Activated CD8-positive, alpha-beta T cell treated with anti-CD3 and anti-CD28 coated beads, Interleukin-2, amount 10 ng/mL, durations not matched to agents 7 days and 5 days (primary cell): ENCODE data around the gene MINDY4. TPM values are rescaled to one million over a fixed set of nuclear protein-coding genes. Genes with fewer than 3 reads are reported as not detected.

Experiments
- ATAC-seq: fragments of 150-1000 bp; cut with Tn5 transposase; one replicate; pipeline ENCODE4 v1.10.0; 2021; ENCODE audit warnings: moderate library complexity
- CTCF ChIA-PET: fragments of 350-600 bp; sonication (Branson Sonifier 250); formaldehyde crosslinking; loops from one replicate; lab custom pipeline; 2021; ENCODE audit warnings: antibody characterized with exemption; lab: Charles Lee
- POLR2A ChIA-PET: fragments of 350-600 bp; sonication (Branson Sonifier 250); formaldehyde crosslinking; loops from one replicate; lab custom pipeline; 2021; ENCODE audit warnings: antibody characterized with exemption; lab: Charles Lee
- DNase-seq: peaks from one replicate; pipeline ENCODE4 v3.0.0-alpha.2; 2020
- H3K27ac Mint-ChIP-seq: one replicate; pipeline ENCODE4 v1.8.0; 2021; ENCODE audit warnings: mild to moderate bottlenecking, mixed read lengths
- H3K27me3 Mint-ChIP-seq: one replicate; pipeline ENCODE4 v1.8.0; 2021; ENCODE audit warnings: low read depth, mixed read lengths
- H3K36me3 Mint-ChIP-seq: one replicate; pipeline ENCODE4 v1.8.0; 2021; ENCODE audit warnings: low read depth, mixed read lengths
- H3K4me1 Mint-ChIP-seq: one replicate; pipeline ENCODE4 v1.8.0; 2021; ENCODE audit warnings: low read depth, mixed read lengths
- H3K4me3 Mint-ChIP-seq: one replicate; pipeline ENCODE4 v1.8.0; 2021; ENCODE audit warnings: mild to moderate bottlenecking, mixed read lengths
- H3K9me3 Mint-ChIP-seq: one replicate; pipeline ENCODE4 v1.8.0; 2022; ENCODE audit warnings: mixed read lengths; ENCODE audit not compliant: insufficient read depth
- total RNA-seq, 2 experiments: library from RNA; stranded (reverse); gene quantifications; one replicate each; pipeline ENCODE4 v1.2.3, GENCODE V29; 2021

Gene MINDY4
- total RNA-seq, 2 experiments from 2014 or later: 1.3 to 1.5 TPM

- Mint-ChIP-seq H3K9me3 (no peaks in the 10 kb centered on the region), H3K4me3 (no peak overlapping the region), H3K4me1 (no peaks in the 10 kb centered on the region), H3K36me3 (no peaks in the 10 kb centered on the region), H3K27ac (no peak overlapping the region), H3K27me3 (no peaks in the 10 kb centered on the region)
- ChIA-PET CTCF (no interaction called here), POLR2A (interaction anchor here (1.1 kb wide), 1 partner anchor 73 kb away, joined by 3 read pairs; no protein-coding TSS in a partner anchor)
- ATAC-seq: no peak
- DNase-seq: no peak
These were observed 94.6 kb downstream of the MINDY4 start for GRCh38 chr7:30865821-30866220.

DNA sequence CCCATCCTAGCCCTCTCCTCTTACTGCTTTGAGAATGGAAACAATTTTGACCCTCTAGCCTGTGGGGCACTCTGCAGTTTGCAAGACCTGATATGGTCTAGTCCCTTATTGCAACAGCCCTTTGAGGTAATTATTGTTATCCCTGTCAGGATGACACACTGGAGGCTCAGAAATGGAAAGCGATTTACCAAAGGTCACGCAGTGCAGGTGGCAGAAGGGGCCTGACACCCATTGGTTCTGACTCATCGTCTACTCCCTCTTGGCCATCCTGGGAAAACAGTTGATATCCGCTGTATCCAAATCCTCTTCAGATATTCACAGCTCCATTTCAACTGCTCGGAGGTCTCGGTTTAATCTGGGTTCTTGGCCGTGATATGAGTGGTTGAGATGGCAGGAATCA lies 95.7 kb downstream of the MINDY4 start:
- ATAC-seq: no peak
- POLR2A ChIA-PET: interaction anchor here (0.6 kb wide), 1 partner anchor 240 kb away, joined by 4 read pairs; no protein-coding TSS in a partner anchor
- Mint-ChIP-seq H3K27me3 (no peaks in the 10 kb centered on the region), H3K4me1 (no peaks in the 10 kb centered on the region), H3K27ac (no peak overlapping the region), H3K4me3 (no peak overlapping the region), H3K9me3 (no peaks in the 10 kb centered on the region), H3K36me3 (no peaks in the 10 kb centered on the region)
- CTCF ChIA-PET: no interaction called here
- DNase-seq: no peak

DNA sequence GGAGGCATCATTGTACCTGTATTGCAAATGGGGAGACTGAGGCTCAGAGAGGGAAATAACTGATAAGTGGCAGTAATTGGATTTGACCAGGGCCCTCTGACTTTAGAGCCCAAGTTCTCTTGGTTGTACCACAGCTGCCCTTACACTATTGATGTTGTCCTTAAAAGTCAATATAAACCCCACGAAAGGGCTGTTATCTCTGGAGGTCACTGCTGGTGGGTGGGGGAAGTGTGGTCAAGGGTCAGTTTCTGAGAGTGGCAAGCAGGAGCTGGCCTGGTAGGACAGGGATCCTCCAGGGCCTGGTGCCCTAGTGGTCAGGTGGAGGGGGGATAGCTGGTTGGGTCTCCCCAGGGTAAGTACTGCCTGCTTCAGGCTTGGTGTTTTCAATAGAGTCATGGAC lies 96.3 kb downstream of the MINDY4 start:
- H3K4me3 Mint-ChIP-seq: no peak overlapping the region
- CTCF ChIA-PET: no interaction called here
- POLR2A ChIA-PET: interaction anchor here (0.6 kb wide), 1 partner anchor 240 kb away, joined by 4 read pairs; no protein-coding TSS in a partner anchor
- H3K36me3 Mint-ChIP-seq: no peaks in the 10 kb centered on the region
- no peaks in the 10 kb centered on the region for H3K4me1 Mint-ChIP-seq
- H3K9me3 Mint-ChIP-seq: no peaks in the 10 kb centered on the region
- no peaks in the 10 kb centered on the region for H3K27me3 Mint-ChIP-seq
- DNase-seq (no peak), ATAC-seq (no peak)
- no peak overlapping the region for H3K27ac Mint-ChIP-seq

- ChIA-PET POLR2A (no interaction called here), CTCF (no interaction called here)
- DNase-seq (no peak), ATAC-seq (no peak)
- no peaks in the 10 kb centered on the region for H3K9me3 Mint-ChIP-seq
- H3K27ac Mint-ChIP-seq: no peak overlapping the region
- no peaks in the 10 kb centered on the region for H3K36me3 Mint-ChIP-seq
- no peak overlapping the region for H3K4me3 Mint-ChIP-seq
- peaks cover 2% of the 10 kb centered on the region for H3K4me1 Mint-ChIP-seq
- no peaks in the 10 kb centered on the region for H3K27me3 Mint-ChIP-seq
These were observed 98.8 kb downstream of the MINDY4 start for GRCh38 chr7:30869794-30870611.

GRCh38 chr7:30870821-30871518 lies 99.8 kb downstream of the MINDY4 start:
- ChIA-PET CTCF (no interaction called here), POLR2A (no interaction called here)
- no peaks in the 10 kb centered on the region for H3K27me3 Mint-ChIP-seq
- no peaks in the 10 kb centered on the region for H3K36me3 Mint-ChIP-seq
- no peaks in the 10 kb centered on the region for H3K9me3 Mint-ChIP-seq
- H3K4me3 Mint-ChIP-seq: no peak overlapping the region
- DNase-seq (no peak), ATAC-seq (no peak)
- peaks cover 12% of the 10 kb centered on the region for H3K4me1 Mint-ChIP-seq
- H3K27ac Mint-ChIP-seq: no peak overlapping the region

DNA sequence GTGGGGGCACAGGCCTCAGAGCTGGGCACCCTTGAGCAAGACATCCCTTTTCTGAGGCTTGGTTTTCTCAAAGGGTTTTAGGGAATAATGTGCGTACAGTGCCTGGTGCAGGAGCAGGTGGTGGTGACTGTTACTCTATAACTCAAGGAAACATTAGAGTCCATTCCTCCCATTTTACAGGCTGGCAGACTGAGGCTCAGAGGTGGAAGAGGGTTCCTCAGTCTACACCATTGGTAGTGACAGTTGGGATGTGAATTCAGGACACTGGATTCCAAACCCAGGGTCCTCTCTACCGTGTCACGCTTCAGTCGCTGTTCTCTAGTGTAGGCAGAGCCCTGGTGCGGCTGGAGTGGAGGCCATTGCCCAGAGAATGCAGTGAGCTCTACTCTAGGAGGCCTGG lies 100.4 kb downstream of the MINDY4 start:
- ATAC-seq (no peak), DNase-seq (no peak)
- no peaks in the 10 kb centered on the region for H3K9me3 Mint-ChIP-seq
- no peaks in the 10 kb centered on the region for H3K27me3 Mint-ChIP-seq
- no peaks in the 10 kb centered on the region for H3K36me3 Mint-ChIP-seq
- ChIA-PET CTCF (no interaction called here), POLR2A (no interaction called here)
- peaks cover 18% of the 10 kb centered on the region for H3K4me1 Mint-ChIP-seq
- no peak overlapping the region for H3K27ac Mint-ChIP-seq
- H3K4me3 Mint-ChIP-seq: no peak overlapping the region

DNA sequence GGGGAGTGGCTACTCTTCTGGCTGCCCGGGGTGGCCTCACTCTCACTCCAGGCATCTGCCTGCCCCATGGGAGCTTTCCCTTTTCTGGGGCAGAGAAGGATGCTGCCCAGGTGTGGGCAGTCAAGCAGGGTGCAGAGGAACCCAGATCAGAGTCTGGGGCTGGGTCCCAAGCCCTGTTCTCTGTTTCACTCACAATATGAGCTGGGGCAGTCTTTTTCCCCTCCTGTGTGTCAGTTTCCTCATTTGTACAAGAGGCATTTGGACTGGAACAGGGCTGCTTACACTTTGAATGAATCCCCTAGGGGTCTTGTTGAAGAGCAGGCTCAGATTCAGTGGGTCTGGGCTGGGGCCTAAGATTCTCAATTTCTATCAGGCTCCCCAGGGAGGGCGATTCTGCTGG lies 102.0 kb downstream of the MINDY4 start:
- Mint-ChIP-seq H3K36me3 (no peaks in the 10 kb centered on the region), H3K9me3 (no peaks in the 10 kb centered on the region), H3K27me3 (no peaks in the 10 kb centered on the region), H3K27ac (no peak overlapping the region), H3K4me3 (no peak overlapping the region), H3K4me1 (peaks cover 24% of the 10 kb centered on the region)
- DNase-seq: no peak
- no peak for ATAC-seq
- CTCF ChIA-PET: no interaction called here
- POLR2A ChIA-PET: no interaction called here

DNA sequence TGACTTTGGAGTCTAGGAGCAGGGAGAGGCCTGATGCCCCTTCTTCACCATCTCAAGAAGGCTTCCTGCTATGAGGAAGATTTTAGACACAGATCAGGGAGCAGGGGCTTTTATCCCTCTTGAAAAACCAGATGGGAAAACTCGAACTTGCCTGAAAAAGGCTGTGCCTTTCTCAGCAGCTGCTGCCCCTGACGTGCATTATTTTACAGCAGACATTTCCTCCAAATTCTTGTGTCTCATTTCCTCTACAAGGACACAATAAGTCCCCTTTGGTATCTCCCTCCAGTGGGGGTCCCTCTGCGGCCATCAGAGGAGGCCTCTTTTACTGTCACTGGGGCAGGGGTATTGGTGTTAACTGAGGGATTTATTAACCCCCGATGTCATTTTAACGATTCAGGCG lies 102.4 kb downstream of the MINDY4 start:
- no peaks in the 10 kb centered on the region for H3K9me3 Mint-ChIP-seq
- H3K27ac Mint-ChIP-seq: no peak overlapping the region
- CTCF ChIA-PET: no interaction called here

GRCh38 chr7:30874656-30875302 lies 103.6 kb downstream of the MINDY4 start:
- Mint-ChIP-seq H3K27ac (no peak overlapping the region), H3K27me3 (no peaks in the 10 kb centered on the region), H3K4me1 (peaks cover 24% of the 10 kb centered on the region), H3K9me3 (no peaks in the 10 kb centered on the region), H3K4me3 (no peak overlapping the region), H3K36me3 (no peaks in the 10 kb centered on the region)
- POLR2A ChIA-PET: no interaction called here
- ATAC-seq (peak; percentile 43), DNase-seq (peak; percentile 33)
- CTCF ChIA-PET: interaction anchor here (0.8 kb wide), 1 partner anchor 614 kb away, joined by 4 read pairs; no protein-coding TSS in a partner anchor

More for the DNA sequence above, 102.4 kb downstream of the MINDY4 start:
- Mint-ChIP-seq H3K27me3 (no peaks in the 10 kb centered on the region), H3K4me3 (no peak overlapping the region), H3K4me1 (peaks cover 24% of the 10 kb centered on the region), H3K36me3 (no peaks in the 10 kb centered on the region)
- DNase-seq (no peak), ATAC-seq (no peak)
- POLR2A ChIA-PET: no interaction called here

GRCh38 chr7:30877015-30877769 lies 106.0 kb downstream of the MINDY4 start:
- ATAC-seq: no peak
- Mint-ChIP-seq H3K4me1 (peaks cover 24% of the 10 kb centered on the region), H3K27me3 (no peaks in the 10 kb centered on the region), H3K9me3 (no peaks in the 10 kb centered on the region), H3K4me3 (no peak overlapping the region), H3K36me3 (no peaks in the 10 kb centered on the region), H3K27ac (no peak overlapping the region)
- DNase-seq: no peak
- CTCF ChIA-PET: interaction anchor here (1.8 kb wide), 1 partner anchor 9 kb away, joined by 4 read pairs; no protein-coding TSS in a partner anchor
- POLR2A ChIA-PET: no interaction called here

DNA sequence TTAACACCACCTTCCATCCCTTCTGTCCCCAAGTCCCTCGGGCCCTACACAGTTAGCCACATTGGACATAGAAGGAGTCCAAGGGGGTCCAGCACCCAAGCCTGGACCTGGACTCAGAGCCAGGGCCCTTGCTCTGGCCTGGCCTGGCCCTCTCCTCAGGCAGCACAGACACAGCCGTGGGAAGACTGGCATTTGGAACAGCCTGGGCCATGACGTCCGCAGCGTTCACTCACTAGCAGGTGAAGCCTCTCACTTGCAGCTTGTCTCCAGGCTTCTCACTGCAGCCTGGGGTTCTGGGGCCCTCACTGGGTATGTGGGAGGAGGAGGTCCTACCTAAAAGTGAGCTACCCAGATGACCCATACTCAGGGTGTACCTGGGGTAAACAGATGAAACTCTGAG lies 106.8 kb downstream of the MINDY4 start:
- H3K4me1 Mint-ChIP-seq: peaks cover 24% of the 10 kb centered on the region
- ChIA-PET CTCF (no interaction called here), POLR2A (no interaction called here)
- H3K27ac Mint-ChIP-seq: no peak overlapping the region
- DNase-seq (no peak), ATAC-seq (no peak)
- H3K9me3 Mint-ChIP-seq: no peaks in the 10 kb centered on the region
- H3K36me3 Mint-ChIP-seq: no peaks in the 10 kb centered on the region
- no peaks in the 10 kb centered on the region for H3K27me3 Mint-ChIP-seq
- H3K4me3 Mint-ChIP-seq: no peak overlapping the region
